ENCODE measurements around the gene TEX36. TPM values are rescaled to one million over a fixed set of nuclear protein-coding genes. Genes with fewer than 3 reads are reported as not detected.
A peak's percentile ranks its signal among the peaks of the same experiment; 100 is the strongest.
"Not testable (repeated sequence)": the region's sequence is repeated elsewhere in the genome, so short reads cannot be mapped to it uniquely, and the experiment has no call there.

TEX36 gene
- total RNA-seq, 1 donor from 2014 or later: not detected

DNA sequence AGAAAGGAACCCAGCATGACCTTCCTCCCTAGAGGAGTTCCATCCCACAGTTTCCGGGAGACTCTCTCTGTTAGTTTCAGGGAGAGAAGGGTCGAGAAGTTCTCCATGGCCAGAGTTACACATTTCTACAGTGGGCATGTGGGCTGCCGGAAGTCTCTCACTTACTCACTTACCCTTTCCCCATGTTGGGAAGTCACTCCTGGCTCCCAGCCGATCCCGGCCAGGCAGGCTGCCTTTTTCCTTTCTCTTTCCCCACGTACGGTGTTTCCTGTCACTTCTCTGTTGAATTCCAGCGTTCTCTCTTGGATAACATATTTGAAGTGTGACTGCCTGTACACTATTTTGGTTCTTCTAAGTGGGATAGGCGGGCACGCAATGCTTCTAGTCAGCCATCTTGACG lies 3.5 kb downstream of the TEX36 start:
- H3K36me3 Mint-ChIP-seq (ENCODE audit: low read depth): no peaks in the 10 kb centered on the region
- intact Hi-C loops (cut with micrococcal nuclease): no loop called here

GRCh38 chr10:125672884-125673283 lies 10.1 kb downstream of the TEX36 start:
- no peak for DNase-seq
- H3K4me1 Mint-ChIP-seq: no peaks in the 10 kb centered on the region
- intact Hi-C loops (cut with micrococcal nuclease): no loop called here
- H3K27ac Mint-ChIP-seq: no peak overlapping the region
- H3K27me3 Mint-ChIP-seq: peaks cover 1% of the 10 kb centered on the region
- H3K36me3 Mint-ChIP-seq (ENCODE audit: low read depth): no peaks in the 10 kb centered on the region
- H3K9me3 Mint-ChIP-seq: peaks cover 4% of the 10 kb centered on the region
- H3K4me3 Mint-ChIP-seq: no peak overlapping the region

More for the DNA sequence above, 3.5 kb downstream of the TEX36 start:
- Mint-ChIP-seq H3K4me3 (no peak overlapping the region), H3K9me3 (peaks cover 8% of the 10 kb centered on the region), H3K27me3 (no peaks in the 10 kb centered on the region), H3K27ac (no peak overlapping the region), H3K4me1 (no peaks in the 10 kb centered on the region)
- DNase-seq: no peak

DNA sequence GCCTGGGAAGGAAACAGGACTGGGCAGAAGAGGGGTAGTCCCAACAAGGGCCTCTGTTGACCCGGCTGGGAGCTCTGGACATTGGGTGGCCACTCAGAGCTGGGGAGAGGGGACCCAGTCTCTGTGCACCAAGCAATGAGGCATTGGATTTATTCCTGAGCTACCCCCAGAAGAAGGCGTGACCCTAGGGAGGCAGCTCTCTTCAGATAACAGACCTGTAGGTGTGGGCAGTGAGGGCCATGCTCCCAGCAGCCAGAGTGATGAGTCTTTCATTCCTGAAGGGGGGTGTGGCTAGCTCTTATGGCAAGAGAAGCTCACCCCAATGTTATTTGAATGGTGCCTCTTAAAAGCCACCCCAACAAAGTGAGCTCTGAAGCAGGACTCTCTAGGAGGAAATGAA lies 20.4 kb downstream of the TEX36 start:
- no peak overlapping the region for H3K4me3 Mint-ChIP-seq
- H3K9me3 Mint-ChIP-seq: no peaks in the 10 kb centered on the region
- H3K27me3 Mint-ChIP-seq: peaks cover 4% of the 10 kb centered on the region
- no peaks in the 10 kb centered on the region for H3K4me1 Mint-ChIP-seq
- no peak overlapping the region for H3K27ac Mint-ChIP-seq
- DNase-seq: no peak
- H3K36me3 Mint-ChIP-seq (ENCODE audit: low read depth): no peaks in the 10 kb centered on the region
- intact Hi-C loops (cut with micrococcal nuclease): no loop called here

- H3K9me3 Mint-ChIP-seq: no peaks in the 10 kb centered on the region
- intact Hi-C loops (cut with micrococcal nuclease): no loop called here
Observed at GRCh38 chr10:125661941-125662515, 20.9 kb downstream of the TEX36 start.

DNA sequence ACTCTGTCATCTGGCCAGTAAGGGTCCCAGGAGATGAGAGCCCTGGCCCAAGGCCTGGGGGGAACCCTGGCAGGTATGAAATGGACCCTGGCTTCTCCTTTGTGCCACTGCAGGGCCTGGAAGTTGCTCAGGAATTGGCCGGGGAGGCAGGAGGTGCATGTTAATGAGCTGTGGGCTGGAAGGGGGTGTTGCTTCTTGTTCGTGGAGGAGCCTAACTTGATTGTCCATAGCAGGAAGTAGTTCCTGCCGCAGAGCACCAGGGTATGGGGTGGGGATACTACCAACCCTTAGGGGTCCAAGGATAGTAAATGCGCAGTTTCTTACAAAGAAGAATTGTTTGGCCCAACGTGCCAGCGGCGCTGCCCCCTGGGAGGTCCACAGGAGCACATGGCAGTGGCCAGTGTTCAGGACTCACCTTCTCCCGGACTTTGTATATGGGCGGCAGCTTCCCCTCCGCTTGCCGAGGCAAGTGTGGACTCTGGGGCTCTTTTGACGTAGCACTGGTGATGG lies 21.5 kb downstream of the TEX36 start:
- H3K4me3 Mint-ChIP-seq: no peak overlapping the region
- no peaks in the 10 kb centered on the region for H3K36me3 Mint-ChIP-seq (ENCODE audit: low read depth)
- no peaks in the 10 kb centered on the region for H3K4me1 Mint-ChIP-seq
- intact Hi-C loops (cut with micrococcal nuclease): no loop called here
- H3K27ac Mint-ChIP-seq: no peak overlapping the region
- no peaks in the 10 kb centered on the region for H3K9me3 Mint-ChIP-seq
- no peak for DNase-seq
- H3K27me3 Mint-ChIP-seq: peaks cover 4% of the 10 kb centered on the region

More at GRCh38 chr10:125661941-125662515, 20.9 kb downstream of the TEX36 start:
- Mint-ChIP-seq H3K4me1 (no peaks in the 10 kb centered on the region), H3K27ac (no peak overlapping the region), H3K27me3 (peaks cover 4% of the 10 kb centered on the region), H3K36me3 (ENCODE audit: low read depth) (no peaks in the 10 kb centered on the region), H3K4me3 (no peak overlapping the region)
- DNase-seq: no peak

GRCh38 chr10:125659071-125659470 lies 23.9 kb downstream of the TEX36 start:
- H3K27me3 Mint-ChIP-seq: peaks cover 2% of the 10 kb centered on the region
- intact Hi-C loops (cut with micrococcal nuclease): no loop called here
- no peak for DNase-seq
- no peaks in the 10 kb centered on the region for H3K9me3 Mint-ChIP-seq
- H3K27ac Mint-ChIP-seq: no peak overlapping the region
- no peaks in the 10 kb centered on the region for H3K36me3 Mint-ChIP-seq (ENCODE audit: low read depth)
- no peaks in the 10 kb centered on the region for H3K4me1 Mint-ChIP-seq
- no peak overlapping the region for H3K4me3 Mint-ChIP-seq

DNA sequence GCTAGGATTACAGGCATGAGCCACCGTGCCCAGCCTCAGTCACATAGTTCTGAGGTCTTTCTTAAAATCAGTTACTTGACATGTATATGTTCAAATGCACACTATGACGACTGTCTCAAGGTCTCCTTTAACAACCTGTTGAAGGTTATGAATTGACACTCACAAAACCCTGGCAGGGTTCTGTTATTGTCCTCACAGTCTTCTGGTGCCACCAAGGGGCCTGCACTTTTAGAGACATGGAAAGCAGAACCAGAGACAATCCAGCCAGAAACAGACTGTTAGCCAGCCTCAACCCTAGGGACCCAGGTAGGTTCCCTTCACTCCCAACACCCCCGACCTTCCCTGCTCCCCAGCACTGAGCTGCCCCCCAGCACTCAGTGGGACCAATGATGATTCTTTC lies 26.4 kb downstream of the TEX36 start:
- intact Hi-C loops (cut with micrococcal nuclease): no loop called here
- H3K4me3 Mint-ChIP-seq: no peak overlapping the region
- H3K27ac Mint-ChIP-seq: no peak overlapping the region
- H3K27me3 Mint-ChIP-seq: peaks cover 2% of the 10 kb centered on the region
- no peaks in the 10 kb centered on the region for H3K36me3 Mint-ChIP-seq (ENCODE audit: low read depth)
- H3K4me1 Mint-ChIP-seq: no peaks in the 10 kb centered on the region
- H3K9me3 Mint-ChIP-seq: no peaks in the 10 kb centered on the region
- no peak for DNase-seq

DNA sequence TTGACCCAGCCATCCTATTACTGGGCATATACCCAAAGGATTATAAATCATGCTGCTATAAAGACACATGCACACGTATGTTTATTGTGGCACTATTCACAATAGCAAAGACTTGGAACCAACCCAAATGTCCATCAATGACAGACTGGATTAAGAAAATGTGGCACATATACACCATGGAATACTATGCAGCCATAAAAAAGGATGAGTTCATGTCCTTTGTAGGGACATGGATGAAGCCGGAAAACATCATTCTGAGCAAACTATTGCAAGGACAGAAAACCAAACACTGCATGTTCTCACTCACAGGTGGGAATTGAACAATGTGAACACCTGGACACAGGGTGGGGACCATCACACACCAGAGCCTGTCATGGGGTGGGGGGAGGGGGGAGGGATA lies 29.9 kb downstream of the TEX36 start:
- DNase-seq; H3K27ac Mint-ChIP-seq; intact Hi-C loops (cut with micrococcal nuclease); H3K27me3 Mint-ChIP-seq; H3K36me3 Mint-ChIP-seq (ENCODE audit: low read depth); H3K4me1 Mint-ChIP-seq; H3K9me3 Mint-ChIP-seq; H3K4me3 Mint-ChIP-seq: not testable (repeated sequence)

DNA sequence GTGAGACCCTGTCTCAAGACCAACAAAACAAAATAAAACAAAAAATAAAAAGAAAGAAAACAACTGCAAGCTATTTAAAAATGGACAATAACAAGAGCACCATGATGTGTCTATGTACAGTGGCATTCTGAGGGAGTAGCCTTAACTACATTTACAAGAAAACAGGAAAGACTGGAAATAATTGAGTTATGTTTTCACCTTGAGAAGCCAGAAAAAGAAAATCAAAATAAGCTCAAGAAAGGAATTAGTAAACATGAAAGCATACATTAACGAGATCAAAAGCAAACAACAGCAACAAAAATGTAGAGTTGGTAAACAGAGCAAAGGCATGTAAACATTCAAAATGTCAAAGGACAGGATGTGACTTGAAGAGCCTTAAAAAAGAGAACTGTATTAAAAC lies 36.7 kb downstream of the TEX36 start:
- no peaks in the 10 kb centered on the region for H3K4me1 Mint-ChIP-seq
- DNase-seq: no peak
- no peaks in the 10 kb centered on the region for H3K36me3 Mint-ChIP-seq (ENCODE audit: low read depth)
- no peak overlapping the region for H3K4me3 Mint-ChIP-seq
- intact Hi-C loops (cut with micrococcal nuclease): no loop called here
- no peaks in the 10 kb centered on the region for H3K27me3 Mint-ChIP-seq
- H3K27ac Mint-ChIP-seq: no peak overlapping the region
- H3K9me3 Mint-ChIP-seq: no peaks in the 10 kb centered on the region

- no peak for DNase-seq
- no peaks in the 10 kb centered on the region for H3K4me1 Mint-ChIP-seq
- intact Hi-C loops (cut with micrococcal nuclease): no loop called here
- H3K4me3 Mint-ChIP-seq: no peak overlapping the region
- no peaks in the 10 kb centered on the region for H3K9me3 Mint-ChIP-seq
- no peaks in the 10 kb centered on the region for H3K27me3 Mint-ChIP-seq
- no peak overlapping the region for H3K27ac Mint-ChIP-seq
- H3K36me3 Mint-ChIP-seq (ENCODE audit: low read depth): no peaks in the 10 kb centered on the region
Observed at GRCh38 chr10:125641398-125641797, 41.6 kb downstream of the TEX36 start.

- Mint-ChIP-seq H3K36me3 (ENCODE audit: low read depth) (no peaks in the 10 kb centered on the region), H3K9me3 (no peaks in the 10 kb centered on the region), H3K27ac (no peak overlapping the region), H3K4me3 (no peak overlapping the region), H3K27me3 (no peaks in the 10 kb centered on the region), H3K4me1 (no peaks in the 10 kb centered on the region)
- intact Hi-C loops (cut with micrococcal nuclease): no loop called here
- DNase-seq: no peak
Observed at GRCh38 chr10:125640653-125641052, 42.3 kb downstream of the TEX36 start.

GRCh38 chr10:125639846-125640245 lies 43.1 kb downstream of the TEX36 start:
- intact Hi-C loops (cut with micrococcal nuclease): no loop called here
- no peaks in the 10 kb centered on the region for H3K27me3 Mint-ChIP-seq
- H3K27ac Mint-ChIP-seq: no peak overlapping the region
- no peak overlapping the region for H3K4me3 Mint-ChIP-seq
- no peaks in the 10 kb centered on the region for H3K36me3 Mint-ChIP-seq (ENCODE audit: low read depth)
- H3K9me3 Mint-ChIP-seq: no peaks in the 10 kb centered on the region
- peak; percentile 29 for DNase-seq
- H3K4me1 Mint-ChIP-seq: no peaks in the 10 kb centered on the region

GRCh38 chr10:125638555-125638954 lies 44.4 kb downstream of the TEX36 start:
- DNase-seq: no peak
- Mint-ChIP-seq H3K36me3 (ENCODE audit: low read depth) (no peaks in the 10 kb centered on the region), H3K4me1 (no peaks in the 10 kb centered on the region), H3K9me3 (no peaks in the 10 kb centered on the region), H3K27ac (no peak overlapping the region), H3K27me3 (no peaks in the 10 kb centered on the region), H3K4me3 (no peak overlapping the region)
- intact Hi-C loops (cut with micrococcal nuclease): no loop called here

- Mint-ChIP-seq H3K9me3 (no peaks in the 10 kb centered on the region), H3K27ac (no peak overlapping the region), H3K4me1 (no peaks in the 10 kb centered on the region), H3K36me3 (ENCODE audit: low read depth) (no peaks in the 10 kb centered on the region), H3K27me3 (no peaks in the 10 kb centered on the region), H3K4me3 (no peak overlapping the region)
- intact Hi-C loops (cut with micrococcal nuclease): no loop called here
- no peak for DNase-seq
Observed at GRCh38 chr10:125637496-125637895, 45.5 kb downstream of the TEX36 start.

DNA sequence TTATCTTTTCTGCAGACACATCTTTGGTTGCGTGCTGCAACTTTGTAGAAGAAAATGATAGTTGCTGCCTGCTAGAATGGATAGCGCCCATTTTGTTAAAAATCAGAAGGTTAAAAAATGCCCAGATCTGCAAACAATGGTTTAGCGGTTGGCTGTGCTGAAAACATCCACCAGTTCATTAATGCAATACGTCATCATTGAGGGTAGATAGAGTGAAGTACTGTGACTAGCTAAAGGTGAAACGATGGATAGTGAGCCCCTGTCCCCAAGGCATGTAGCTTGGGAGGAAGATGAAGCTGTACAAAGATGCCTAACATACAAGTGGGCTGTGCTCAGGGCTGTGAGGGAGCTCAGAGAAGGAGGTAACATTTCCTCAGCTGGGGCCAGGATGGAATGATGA lies 48.4 kb downstream of the TEX36 start:
- Mint-ChIP-seq H3K27ac (no peak overlapping the region), H3K9me3 (no peaks in the 10 kb centered on the region)
- intact Hi-C loops (cut with micrococcal nuclease): no loop called here

More for the DNA sequence above, 48.4 kb downstream of the TEX36 start:
- Mint-ChIP-seq H3K36me3 (ENCODE audit: low read depth) (no peaks in the 10 kb centered on the region), H3K27me3 (no peaks in the 10 kb centered on the region), H3K4me1 (no peaks in the 10 kb centered on the region), H3K4me3 (no peak overlapping the region)
- no peak for DNase-seq
